Tibial nerve (tissue), 4 donors: ENCODE results near the gene FEM1C. TPM values are rescaled to one million over a fixed set of nuclear protein-coding genes. Genes with fewer than 3 reads are reported as not detected.

ENCODE experiments used
- DNase-seq, 2 donors: peaks; one replicate each; pipeline ENCODE4 v3.0.0-alpha.2; 2019; ENCODE audit warnings: low spot score in 2 of 2
- H3K27ac ChIP-seq, 4 donors: fragments of 200-600 bp; sonication (generic) in 3 of 4; one replicate each; pipeline ENCODE4 v1.5.1; 2017 to 2019; ENCODE audit warnings: mild to moderate bottlenecking in 1 of 4
- H3K27me3 ChIP-seq, 2 donors: fragments of 200-600 bp; sonication (generic) in 1 of 2; one replicate each; pipeline versions ENCODE4 v1.5.1 to v1.6.0; 2017 to 2019
- H3K36me3 ChIP-seq, 3 donors: fragments of 200-600 bp; sonication (generic); one replicate each; pipeline ENCODE4 v1.5.1; 2018 to 2019
- H3K4me1 ChIP-seq, 4 donors: fragments of 200-600 bp; sonication (generic) in 3 of 4; one replicate each; pipeline ENCODE4 v1.5.1; 2017 to 2019
- H3K4me3 ChIP-seq, 4 donors: fragments of 200-600 bp; sonication (generic) in 3 of 4; one replicate each; pipeline ENCODE4 v1.5.1; 2017 to 2019; ENCODE audit warnings: mild to moderate bottlenecking in 1 of 4, moderate library complexity in 1 of 4
- H3K9me3 ChIP-seq, 4 donors: fragments of 200-600 bp; sonication (generic) in 3 of 4; one replicate each; pipeline ENCODE4 v1.5.1; 2017 to 2019
- CTCF ChIP-seq, 5 experiments: fragments of 200-600 bp in 3 of 5; fragments of 450-650 bp in 2 of 5; sonication (generic) in 3 of 5; IDR thresholded peaks; one replicate each; pipeline ENCODE4 v1.5.1; 2016 to 2019; ENCODE audit warnings: antibody characterized with exemption in 5 of 5, mild to moderate bottlenecking in 3 of 5, moderate library complexity in 2 of 5
- EP300 ChIP-seq, 2 donors: sonication (generic); formaldehyde crosslinking; IDR thresholded peaks; one replicate each; pipeline ENCODE4 v1.6.1; 2017; ENCODE audit warnings: antibody characterized with exemption in 2 of 2, mild to moderate bottlenecking in 1 of 2
- POLR2A ChIP-seq, 2 donors: fragments of 450-650 bp; IDR thresholded peaks; one replicate each; pipeline ENCODE4 v1.6.1; 2017; ENCODE audit warnings: antibody characterized with exemption in 2 of 2, mild to moderate bottlenecking in 2 of 2, moderate library complexity in 2 of 2
- WGBS, 2 donors: methylation state at CpG; one replicate each; pipeline ENCODE4 v1.1.5; 2018; 5-methylcytosine and 5-hydroxymethylcytosine counted together
- total RNA-seq, 4 donors: library from RNA; depleted of rRNA; stranded (reverse); fragments of >200 nt; gene quantifications; one replicate each; pipeline ENCODE4 v1.1.0, GENCODE V29; 2016

The FEM1C gene
- total RNA-seq, 4 donors from 2014 or later: 16.9 to 24.5 (median 20.3) TPM

GRCh38 chr5:115535479-115536035 lies 9.0 kb downstream of the FEM1C start:
- WGBS, 2 donors: 93 to 96% methylated on average over 3 of the region's 3 CpGs
- no peak for DNase-seq
- Histone ChIP-seq H3K4me3 (no peak overlapping the region), H3K4me1 (peaks cover 4 to 93% (median 63%) of the 10 kb centered on the region in 4 donors), H3K36me3 (peaks cover 0 to 14% (median 0%) of the 10 kb centered on the region in 3 donors), H3K27ac (no peak overlapping the region), H3K9me3 (no peaks in the 10 kb centered on the region), H3K27me3 (no peaks in the 10 kb centered on the region)
- no peak for TF ChIP-seq POLR2A (IDR thresholded peaks at IDR 0.05)
- TF ChIP-seq CTCF (IDR thresholded peaks at IDR 0.05): no peak
- TF ChIP-seq EP300 (IDR thresholded peaks at IDR 0.05): no peak

- no peak for DNase-seq
- TF ChIP-seq EP300 (IDR thresholded peaks at IDR 0.05) (no peak), POLR2A (IDR thresholded peaks at IDR 0.05) (no peak), CTCF (IDR thresholded peaks at IDR 0.05) (no peak)
- no peak overlapping the region for H3K4me3 ChIP-seq
These were observed 12.1 kb downstream of the FEM1C start for GRCh38 chr5:115532517-115532916.

GRCh38 chr5:115531787-115532367 lies 12.7 kb downstream of the FEM1C start:
- Histone ChIP-seq H3K36me3 (peaks cover 0 to 14% (median 0%) of the 10 kb centered on the region in 3 donors), H3K9me3 (no peaks in the 10 kb centered on the region), H3K4me3 (no peak overlapping the region), H3K27ac (no peak overlapping the region), H3K4me1 (peaks cover 0 to 89% (median 47%) of the 10 kb centered on the region in 4 donors), H3K27me3 (no peaks in the 10 kb centered on the region)
- DNase-seq: no peak
- 62 to 66% methylated on average over 1 of the region's 1 CpG for WGBS, 2 donors
- no peak for TF ChIP-seq POLR2A (IDR thresholded peaks at IDR 0.05)
- no peak for TF ChIP-seq EP300 (IDR thresholded peaks at IDR 0.05)

More at GRCh38 chr5:115532517-115532916, 12.1 kb downstream of the FEM1C start:
- Histone ChIP-seq H3K27me3 (no peaks in the 10 kb centered on the region), H3K4me1 (peaks cover 0 to 89% (median 51%) of the 10 kb centered on the region in 4 donors), H3K27ac (no peak overlapping the region), H3K9me3 (no peaks in the 10 kb centered on the region), H3K36me3 (peaks cover 0 to 14% (median 0%) of the 10 kb centered on the region in 3 donors)
- 43% methylated on average over 2 of the region's 2 CpGs for WGBS, 2 donors

- Histone ChIP-seq H3K27ac (no peak overlapping the region), H3K4me3 (no peak overlapping the region), H3K27me3 (no peaks in the 10 kb centered on the region), H3K36me3 (peaks cover 0 to 11% (median 0%) of the 10 kb centered on the region in 3 donors), H3K9me3 (no peaks in the 10 kb centered on the region), H3K4me1 (peaks cover 0 to 89% (median 48%) of the 10 kb centered on the region in 4 donors)
- 94 to 97% methylated on average over 3 of the region's 3 CpGs for WGBS, 2 donors
- no peak for TF ChIP-seq POLR2A (IDR thresholded peaks at IDR 0.05)
- no peak for TF ChIP-seq EP300 (IDR thresholded peaks at IDR 0.05)
- TF ChIP-seq CTCF (IDR thresholded peaks at IDR 0.05): no peak
- no peak for DNase-seq
These were observed 13.2 kb downstream of the FEM1C start for GRCh38 chr5:115531380-115531779.

- no peaks in the 10 kb centered on the region for H3K9me3 ChIP-seq
- H3K36me3 ChIP-seq: peaks cover 0 to 3% (median 0%) of the 10 kb centered on the region in 3 donors
- TF ChIP-seq EP300 (IDR thresholded peaks at IDR 0.05): no peak
- TF ChIP-seq POLR2A (IDR thresholded peaks at IDR 0.05): no peak
- no peak for TF ChIP-seq CTCF (IDR thresholded peaks at IDR 0.05)
- peak overlapping the region in 1 of 4 donors; percentile 20 for H3K27ac ChIP-seq
- H3K4me3 ChIP-seq: no peak overlapping the region
- DNase-seq: no peak
- H3K4me1 ChIP-seq: peaks cover 0 to 91% (median 47%) of the 10 kb centered on the region in 4 donors
- WGBS, 2 donors: 43 to 48% methylated on average over 3 of the region's 3 CpGs
- H3K27me3 ChIP-seq: no peaks in the 10 kb centered on the region
These were observed 14.1 kb downstream of the FEM1C start for GRCh38 chr5:115530426-115530825.
